K562 (cell line): ENCODE results near the gene UBE2V1. TPM values are rescaled to one million over a fixed set of nuclear protein-coding genes. Genes with fewer than 3 reads are reported as not detected.

Experiments
- EP400 ChIP-seq: fragments of 450-650 bp; IDR thresholded peaks from 2 replicates; pipeline ENCODE4 v1.6.1; 2017; ENCODE audit warnings: antibody characterized with exemption, mild to moderate bottlenecking, moderate library complexity
- GTF2A2 ChIP-seq: IDR thresholded peaks from 2 replicates; pipeline ENCODE4 v1.6.1; 2016; ENCODE audit warnings: mild to moderate bottlenecking, missing genetic modification characterization, missing compliant biosample characterization
- MEIS2 ChIP-seq: fragments of 450-650 bp; IDR thresholded peaks from 2 replicates; pipeline ENCODE4 v1.6.1; 2014; ENCODE audit warnings: mild to moderate bottlenecking; ENCODE audit not compliant: partially characterized antibody
- NFE2L1 ChIP-seq: fragments of 450-650 bp; IDR thresholded peaks from 2 replicates; pipeline ENCODE4 v1.6.1; 2016; ENCODE audit warnings: missing genetic modification characterization, low read depth, mild to moderate bottlenecking, missing compliant biosample characterization, moderate library complexity, borderline replicate concordance
- NRF1 ChIP-seq, 2 experiments: fragments of 450-650 bp; IDR thresholded peaks in 1 of 2; conservative IDR thresholded peaks in 1 of 2; 2 replicates each; pipeline ENCODE4 v1.6.1; 2014; ENCODE audit warnings: mild to moderate bottlenecking in 2 of 2
- PML ChIP-seq: IDR thresholded peaks from 2 replicates; pipeline ENCODE4 v1.6.1; 2012; ENCODE audit warnings: low read length, inconsistent platforms
- POLR2G ChIP-seq: fragments of 200-400 bp; formaldehyde crosslinking; IDR thresholded peaks from 2 replicates; pipeline ENCODE4 v1.6.1; 2017; ENCODE audit warnings: low read depth, mild to moderate bottlenecking, antibody characterized with exemption, low read length, moderate library complexity
- PURB ChIP-seq: sonication (generic); formaldehyde crosslinking; IDR thresholded peaks from 2 replicates; pipeline ENCODE4 v1.9.0; 2021; ENCODE audit warnings: low read depth, mild to moderate bottlenecking, missing genetic modification reagents
- TEAD1 ChIP-seq, 2 experiments: fragments of 450-650 bp in 1 of 2; sonication (generic) in 1 of 2; formaldehyde crosslinking; IDR thresholded peaks; 2 replicates each; pipeline versions ENCODE4 v1.4.0 to v1.8.0; 2020 to 2022; ENCODE audit warnings: mild to moderate bottlenecking in 2 of 2, missing genetic modification reagents in 1 of 2
- ZNF589 ChIP-seq: fragments of 200-800 bp; sonication (Bioruptor generic); IDR thresholded peaks from 2 replicates; pipeline ENCODE4 v1.6.1; 2016; ENCODE audit warnings: low read depth, missing genetic modification characterization, missing compliant biosample characterization
- polyA plus RNA-seq, 8 experiments: library from polyadenylated mRNA; depleted of rRNA in 4 of 8; stranded (reverse) in 5 of 8; unstranded in 3 of 8; fragments of >200 nt; fragmentation: Nextera tagmentation in 2 of 8; fragmentation: Illumina TruSeq in 1 of 8; extraction: Ambion mirVana in 2 of 8; extraction: Trizol in 1 of 8; gene quantifications; 2 replicates each; pipeline versions ENCODE4 v1.2.1 to v1.2.3, GENCODE V29; 2011 to 2014; ENCODE audit warnings: inconsistent platforms in 1 of 8, missing spikeins in 1 of 8
- total RNA-seq, 7 experiments: library from RNA; depleted of rRNA in 6 of 7; stranded (reverse); fragments of >200 nt in 6 of 7; fragmentation: Illumina TruSeq in 2 of 7; extraction: Trizol in 2 of 7; gene quantifications; 2 replicates each; pipeline versions ENCODE4 v1.2.1 to v1.2.3, GENCODE V29; 2011 to 2021; ENCODE audit warnings: low replicate concordance in 1 of 7
- TF ChIP-seq, protein P1 (sequence below): IDR thresholded peaks from 2 replicates; pipeline ENCODE4 v1.6.1; 2014; ENCODE audit warnings: antibody characterized with exemption
- TF ChIP-seq, protein P2 (sequence below): fragments of 450-650 bp; IDR thresholded peaks from 2 replicates; pipeline ENCODE4 v1.6.1; 2017; ENCODE audit warnings: antibody characterized with exemption, mild to moderate bottlenecking
- TF ChIP-seq, protein P3 (sequence below): sonication (generic); formaldehyde crosslinking; IDR thresholded peaks from 2 replicates; pipeline ENCODE4 v1.8.0; 2022; ENCODE audit warnings: mild to moderate bottlenecking, missing genetic modification reagents
- TF ChIP-seq, protein P4 (sequence below), 2 experiments: fragments of 450-650 bp; conservative IDR thresholded peaks; 2 replicates each; pipeline ENCODE4 v1.6.1; 2017; ENCODE audit warnings: mild to moderate bottlenecking in 2 of 2, moderate library complexity in 2 of 2

The UBE2V1 gene
- total and polyA plus RNA-seq, 9 of the 15 experiments (the other 6 are each of a cell fraction or from before 2014, with no cell fraction given), result 93.0 to 357 (median 119) TPM

DNA sequence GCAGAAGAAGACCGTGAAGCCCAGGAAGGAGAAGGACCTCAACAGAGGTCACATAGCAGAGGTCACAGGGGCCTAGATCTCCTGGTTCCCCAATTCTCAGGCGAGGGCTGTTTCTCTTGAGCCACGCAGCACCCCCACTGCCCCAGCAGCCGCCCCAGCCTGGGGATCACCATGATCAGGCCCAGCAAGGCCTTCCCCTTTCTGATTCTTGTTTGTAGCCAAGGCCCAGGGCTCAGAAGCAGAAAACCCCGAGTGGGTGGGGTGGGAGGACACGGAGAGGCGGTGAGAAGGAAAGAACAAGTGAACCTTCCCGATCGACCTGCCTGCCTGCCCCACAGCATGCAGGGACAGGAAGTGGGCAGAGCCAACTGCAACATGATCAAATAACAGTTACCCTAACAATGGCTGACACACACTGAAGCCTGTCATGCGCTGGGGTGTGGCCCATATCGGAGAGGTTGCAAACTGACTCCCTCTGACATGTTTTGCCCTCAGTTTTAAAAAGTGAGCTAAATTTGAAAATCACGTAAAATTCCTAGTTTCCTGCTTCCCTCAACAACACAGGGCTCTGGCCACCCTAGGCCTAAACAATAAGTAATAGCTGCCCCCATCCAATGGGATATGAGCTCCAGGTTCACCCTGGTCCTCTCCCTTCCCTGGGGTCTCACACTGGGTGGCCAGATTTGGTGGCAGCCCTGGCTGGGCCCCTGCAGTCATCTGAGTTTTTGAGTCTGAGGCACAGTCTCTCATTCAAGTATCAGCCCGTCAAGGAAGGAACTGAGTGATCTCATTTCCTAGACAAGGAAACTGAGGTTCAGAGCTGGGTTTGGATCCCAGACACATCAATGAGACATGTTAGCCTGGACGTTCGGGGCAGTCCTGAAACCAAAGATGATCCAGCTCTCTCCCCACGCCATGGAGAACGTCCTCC is 34.0 kb upstream of the UBE2V1 start (continued):
- TF ChIP-seq, protein P1, sequence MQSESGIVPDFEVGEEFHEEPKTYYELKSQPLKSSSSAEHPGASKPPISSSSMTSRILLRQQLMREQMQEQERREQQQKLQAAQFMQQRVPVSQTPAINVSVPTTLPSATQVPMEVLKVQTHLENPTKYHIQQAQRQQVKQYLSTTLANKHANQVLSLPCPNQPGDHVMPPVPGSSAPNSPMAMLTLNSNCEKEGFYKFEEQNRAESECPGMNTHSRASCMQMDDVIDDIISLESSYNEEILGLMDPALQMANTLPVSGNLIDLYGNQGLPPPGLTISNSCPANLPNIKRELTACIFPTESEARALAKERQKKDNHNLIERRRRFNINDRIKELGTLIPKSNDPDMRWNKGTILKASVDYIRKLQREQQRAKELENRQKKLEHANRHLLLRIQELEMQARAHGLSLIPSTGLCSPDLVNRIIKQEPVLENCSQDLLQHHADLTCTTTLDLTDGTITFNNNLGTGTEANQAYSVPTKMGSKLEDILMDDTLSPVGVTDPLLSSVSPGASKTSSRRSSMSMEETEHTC, result no peak
- TF ChIP-seq EP400, result peak; percentile 51; the same call in 1 of the 2 replicates
- TF ChIP-seq, protein P2, sequence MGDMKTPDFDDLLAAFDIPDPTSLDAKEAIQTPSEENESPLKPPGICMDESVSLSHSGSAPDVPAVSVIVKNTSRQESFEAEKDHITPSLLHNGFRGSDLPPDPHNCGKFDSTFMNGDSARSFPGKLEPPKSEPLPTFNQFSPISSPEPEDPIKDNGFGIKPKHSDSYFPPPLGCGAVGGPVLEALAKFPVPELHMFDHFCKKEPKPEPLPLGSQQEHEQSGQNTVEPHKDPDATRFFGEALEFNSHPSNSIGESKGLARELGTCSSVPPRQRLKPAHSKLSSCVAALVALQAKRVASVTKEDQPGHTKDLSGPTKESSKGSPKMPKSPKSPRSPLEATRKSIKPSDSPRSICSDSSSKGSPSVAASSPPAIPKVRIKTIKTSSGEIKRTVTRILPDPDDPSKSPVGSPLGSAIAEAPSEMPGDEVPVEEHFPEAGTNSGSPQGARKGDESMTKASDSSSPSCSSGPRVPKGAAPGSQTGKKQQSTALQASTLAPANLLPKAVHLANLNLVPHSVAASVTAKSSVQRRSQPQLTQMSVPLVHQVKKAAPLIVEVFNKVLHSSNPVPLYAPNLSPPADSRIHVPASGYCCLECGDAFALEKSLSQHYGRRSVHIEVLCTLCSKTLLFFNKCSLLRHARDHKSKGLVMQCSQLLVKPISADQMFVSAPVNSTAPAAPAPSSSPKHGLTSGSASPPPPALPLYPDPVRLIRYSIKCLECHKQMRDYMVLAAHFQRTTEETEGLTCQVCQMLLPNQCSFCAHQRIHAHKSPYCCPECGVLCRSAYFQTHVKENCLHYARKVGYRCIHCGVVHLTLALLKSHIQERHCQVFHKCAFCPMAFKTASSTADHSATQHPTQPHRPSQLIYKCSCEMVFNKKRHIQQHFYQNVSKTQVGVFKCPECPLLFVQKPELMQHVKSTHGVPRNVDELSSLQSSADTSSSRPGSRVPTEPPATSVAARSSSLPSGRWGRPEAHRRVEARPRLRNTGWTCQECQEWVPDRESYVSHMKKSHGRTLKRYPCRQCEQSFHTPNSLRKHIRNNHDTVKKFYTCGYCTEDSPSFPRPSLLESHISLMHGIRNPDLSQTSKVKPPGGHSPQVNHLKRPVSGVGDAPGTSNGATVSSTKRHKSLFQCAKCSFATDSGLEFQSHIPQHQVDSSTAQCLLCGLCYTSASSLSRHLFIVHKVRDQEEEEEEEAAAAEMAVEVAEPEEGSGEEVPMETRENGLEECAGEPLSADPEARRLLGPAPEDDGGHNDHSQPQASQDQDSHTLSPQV, result peak; percentile 93
- TF ChIP-seq GTF2A2 (tag), result no peak
- TF ChIP-seq NFE2L1 (tag), result no peak
- TF ChIP-seq TEAD1 (CRISPR knock-in tag; IDR thresholded peaks at IDR 0.05), result peak in 1 of 2 experiments; percentile 5; a peak in 1 of 4 replicates
- no peak for TF ChIP-seq PML
- 0 out of 2 replicates have a peak, but pooled peaks have one; percentile 52 for TF ChIP-seq PURB (CRISPR knock-in tag)
- TF ChIP-seq ZNF589 (CRISPR knock-in tag), result peak; percentile 86; the same call in 1 of the 2 replicates
- TF ChIP-seq, protein P3, sequence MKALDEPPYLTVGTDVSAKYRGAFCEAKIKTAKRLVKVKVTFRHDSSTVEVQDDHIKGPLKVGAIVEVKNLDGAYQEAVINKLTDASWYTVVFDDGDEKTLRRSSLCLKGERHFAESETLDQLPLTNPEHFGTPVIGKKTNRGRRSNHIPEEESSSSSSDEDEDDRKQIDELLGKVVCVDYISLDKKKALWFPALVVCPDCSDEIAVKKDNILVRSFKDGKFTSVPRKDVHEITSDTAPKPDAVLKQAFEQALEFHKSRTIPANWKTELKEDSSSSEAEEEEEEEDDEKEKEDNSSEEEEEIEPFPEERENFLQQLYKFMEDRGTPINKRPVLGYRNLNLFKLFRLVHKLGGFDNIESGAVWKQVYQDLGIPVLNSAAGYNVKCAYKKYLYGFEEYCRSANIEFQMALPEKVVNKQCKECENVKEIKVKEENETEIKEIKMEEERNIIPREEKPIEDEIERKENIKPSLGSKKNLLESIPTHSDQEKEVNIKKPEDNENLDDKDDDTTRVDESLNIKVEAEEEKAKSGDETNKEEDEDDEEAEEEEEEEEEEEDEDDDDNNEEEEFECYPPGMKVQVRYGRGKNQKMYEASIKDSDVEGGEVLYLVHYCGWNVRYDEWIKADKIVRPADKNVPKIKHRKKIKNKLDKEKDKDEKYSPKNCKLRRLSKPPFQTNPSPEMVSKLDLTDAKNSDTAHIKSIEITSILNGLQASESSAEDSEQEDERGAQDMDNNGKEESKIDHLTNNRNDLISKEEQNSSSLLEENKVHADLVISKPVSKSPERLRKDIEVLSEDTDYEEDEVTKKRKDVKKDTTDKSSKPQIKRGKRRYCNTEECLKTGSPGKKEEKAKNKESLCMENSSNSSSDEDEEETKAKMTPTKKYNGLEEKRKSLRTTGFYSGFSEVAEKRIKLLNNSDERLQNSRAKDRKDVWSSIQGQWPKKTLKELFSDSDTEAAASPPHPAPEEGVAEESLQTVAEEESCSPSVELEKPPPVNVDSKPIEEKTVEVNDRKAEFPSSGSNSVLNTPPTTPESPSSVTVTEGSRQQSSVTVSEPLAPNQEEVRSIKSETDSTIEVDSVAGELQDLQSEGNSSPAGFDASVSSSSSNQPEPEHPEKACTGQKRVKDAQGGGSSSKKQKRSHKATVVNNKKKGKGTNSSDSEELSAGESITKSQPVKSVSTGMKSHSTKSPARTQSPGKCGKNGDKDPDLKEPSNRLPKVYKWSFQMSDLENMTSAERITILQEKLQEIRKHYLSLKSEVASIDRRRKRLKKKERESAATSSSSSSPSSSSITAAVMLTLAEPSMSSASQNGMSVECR (CRISPR knock-in tag), result 0 out of 2 replicates have a peak, but pooled peaks have one; percentile 28
- TF ChIP-seq MEIS2, result peak; percentile 35
- peak; percentile 78 to 81 for TF ChIP-seq NRF1 (conservative IDR thresholded peaks at IDR 0.05 in 1 of 2, IDR thresholded peaks at IDR 0.05 in 1 of 2)
- TF ChIP-seq POLR2G, result peak; percentile 46
- TF ChIP-seq, protein P4, sequence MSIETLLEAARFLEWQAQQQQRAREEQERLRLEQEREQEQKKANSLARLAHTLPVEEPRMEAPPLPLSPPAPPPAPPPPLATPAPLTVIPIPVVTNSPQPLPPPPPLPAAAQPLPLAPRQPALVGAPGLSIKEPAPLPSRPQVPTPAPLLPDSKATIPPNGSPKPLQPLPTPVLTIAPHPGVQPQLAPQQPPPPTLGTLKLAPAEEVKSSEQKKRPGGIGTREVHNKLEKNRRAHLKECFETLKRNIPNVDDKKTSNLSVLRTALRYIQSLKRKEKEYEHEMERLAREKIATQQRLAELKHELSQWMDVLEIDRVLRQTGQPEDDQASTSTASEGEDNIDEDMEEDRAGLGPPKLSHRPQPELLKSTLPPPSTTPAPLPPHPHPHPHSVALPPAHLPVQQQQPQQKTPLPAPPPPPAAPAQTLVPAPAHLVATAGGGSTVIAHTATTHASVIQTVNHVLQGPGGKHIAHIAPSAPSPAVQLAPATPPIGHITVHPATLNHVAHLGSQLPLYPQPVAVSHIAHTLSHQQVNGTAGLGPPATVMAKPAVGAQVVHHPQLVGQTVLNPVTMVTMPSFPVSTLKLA (conservative IDR thresholded peaks at IDR 0.05), result peak in 1 of 2 experiments; percentile 61; a peak in 2 of 4 replicates
